Hippocampal formation (tissue), 2 donors: ENCODE results near the gene GGCT.

Experiments used
- DNase-seq, 2 donors: peaks; one replicate each; lab custom pipeline; 2025; lab: John Stamatoyannopoulos, UW

GGCT gene

DNA sequence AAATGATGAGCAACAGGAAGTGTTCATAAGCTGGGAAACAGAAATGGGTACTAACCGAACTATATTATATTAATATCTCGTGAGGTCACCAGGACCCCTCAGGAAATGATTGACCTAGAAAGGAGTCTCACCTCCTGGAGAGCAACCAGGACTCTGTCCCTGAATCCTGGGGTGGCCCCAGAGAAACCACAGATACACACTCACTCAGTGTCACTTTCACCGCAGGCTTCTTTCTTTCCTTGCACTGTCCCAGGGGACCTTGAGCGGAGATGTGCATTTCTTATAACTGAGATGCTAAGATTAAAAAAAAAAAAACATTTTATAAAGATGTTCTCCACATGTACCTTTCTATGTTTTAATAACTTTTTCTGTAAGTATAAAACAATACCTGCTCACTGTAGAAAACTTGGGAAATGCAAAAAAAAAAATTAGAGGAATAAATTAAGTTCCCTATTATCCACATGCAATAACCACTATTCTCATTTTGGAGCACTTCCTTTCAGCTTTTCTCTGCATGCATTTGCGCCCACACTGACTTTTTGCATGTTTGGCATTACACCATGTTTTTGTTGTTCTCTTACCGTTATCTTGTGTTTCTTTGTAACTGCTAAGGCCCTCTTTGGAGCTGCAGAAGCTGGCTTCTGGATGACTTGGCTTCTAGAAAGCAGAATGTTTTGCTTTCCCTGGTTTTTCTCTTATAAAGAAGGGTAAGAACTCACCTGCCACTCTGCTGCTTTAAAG, 41.1 kb downstream of the GGCT start:
- no peak for DNase-seq

DNA sequence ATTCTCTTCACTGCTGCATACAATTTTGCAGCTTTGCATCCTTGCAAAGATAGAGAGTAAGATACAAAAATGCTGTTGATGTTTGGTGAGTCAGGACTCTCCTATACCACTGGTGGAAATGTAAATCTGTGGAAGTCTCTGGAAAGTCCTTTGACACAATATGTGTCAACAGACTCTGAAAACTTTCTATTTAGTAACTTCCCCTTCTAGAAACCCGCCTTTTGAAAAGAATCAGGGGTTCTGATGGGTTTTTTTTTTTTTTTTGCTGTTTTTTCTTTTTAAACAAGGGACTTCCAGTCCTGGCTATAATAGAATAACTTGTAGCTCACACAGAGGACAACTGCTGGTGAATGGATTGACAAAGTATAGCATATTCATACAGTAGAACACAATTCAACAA, 42.5 kb downstream of the GGCT start:
- no peak for DNase-seq

DNA sequence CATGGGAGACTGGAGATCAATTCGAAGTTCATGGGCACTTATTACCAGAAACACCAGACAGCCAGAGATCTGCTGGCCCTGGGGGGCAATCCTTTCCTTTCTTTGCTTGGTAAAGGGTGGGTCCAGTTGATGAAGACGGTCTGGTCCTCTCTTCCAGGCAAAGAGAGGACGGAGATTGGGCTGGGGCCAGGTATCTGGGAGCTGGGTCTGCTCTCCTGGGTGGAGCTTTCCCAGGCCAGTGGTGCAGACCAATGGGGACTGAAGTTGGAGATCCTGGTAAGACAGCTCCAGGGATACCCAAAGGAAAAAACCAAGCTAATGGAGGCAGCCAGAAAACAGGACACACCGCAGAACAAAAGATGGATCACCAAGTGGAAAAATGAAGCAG, 44.4 kb downstream of the GGCT start:
- no peak for DNase-seq

DNA sequence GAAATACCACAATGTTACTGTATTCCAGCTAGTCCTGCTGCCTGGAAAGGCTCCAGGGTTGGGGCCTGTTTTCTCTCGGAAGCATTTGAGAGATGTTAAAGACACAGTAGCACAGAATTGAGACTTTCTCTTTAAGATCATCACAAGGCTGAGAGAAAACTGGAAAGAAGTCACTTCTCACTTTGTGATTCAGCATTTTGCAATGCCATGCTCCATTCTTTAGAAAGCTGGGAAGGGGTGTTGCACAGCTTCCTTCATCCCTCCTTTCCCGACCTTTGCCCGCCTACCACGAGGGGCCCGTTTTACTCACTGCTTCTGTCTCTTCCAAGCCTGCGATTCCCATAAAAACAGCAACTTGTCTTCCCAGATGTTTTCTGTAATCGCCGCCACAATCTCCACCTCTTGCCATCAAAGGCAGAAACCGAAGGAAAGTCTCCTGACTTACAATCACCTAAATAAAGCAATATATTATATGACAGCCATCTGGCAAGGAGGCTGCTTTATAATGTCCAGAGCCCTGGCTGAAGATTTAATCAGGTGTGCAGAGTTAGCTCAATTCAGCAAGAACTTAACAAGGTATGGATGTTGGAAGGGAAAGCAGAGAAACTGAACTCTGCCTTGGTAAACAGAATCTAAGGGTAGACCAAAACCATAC, 44.9 kb downstream of the GGCT start:
- no peak for DNase-seq

DNA sequence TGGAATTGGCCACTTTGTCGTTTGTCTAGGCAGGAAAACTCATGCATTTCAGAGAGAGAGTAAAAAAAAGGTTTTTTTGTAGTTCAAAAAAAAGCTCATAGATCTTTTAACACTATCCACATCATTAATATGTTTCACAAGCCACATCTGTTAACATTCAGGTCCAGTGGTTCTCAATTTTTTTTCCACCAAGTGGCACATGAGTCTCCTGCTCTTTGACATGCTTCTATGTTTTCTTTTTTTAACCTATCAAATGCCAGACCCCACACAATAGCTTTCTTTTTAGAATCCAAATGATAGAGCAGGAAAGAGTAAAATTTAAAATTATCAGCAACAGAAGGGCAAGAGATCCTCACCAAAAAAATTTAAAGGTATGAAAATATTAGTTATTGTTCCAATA, 46.3 kb downstream of the GGCT start:
- no peak for DNase-seq

DNA sequence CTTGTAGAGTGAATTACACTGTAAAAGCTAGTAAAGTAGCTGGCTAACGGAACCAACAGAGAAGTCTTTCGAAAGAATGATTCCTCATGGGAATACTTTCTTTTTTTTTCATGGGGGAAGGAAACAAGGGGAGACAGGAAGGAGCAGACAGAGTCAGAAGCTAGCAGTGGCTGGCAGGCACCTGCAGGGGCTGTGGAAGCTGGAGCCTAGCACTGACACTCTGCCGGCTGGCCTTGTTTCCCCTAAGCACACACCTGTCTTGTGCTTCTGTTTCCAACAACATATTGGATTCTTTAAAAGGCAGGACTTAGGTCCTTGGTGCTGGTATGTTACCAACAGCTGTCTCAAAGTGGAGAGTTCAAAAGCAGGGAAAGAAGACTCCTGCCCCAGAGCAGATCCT, 50.7 kb downstream of the GGCT start:
- DNase-seq, result no peak

DNA sequence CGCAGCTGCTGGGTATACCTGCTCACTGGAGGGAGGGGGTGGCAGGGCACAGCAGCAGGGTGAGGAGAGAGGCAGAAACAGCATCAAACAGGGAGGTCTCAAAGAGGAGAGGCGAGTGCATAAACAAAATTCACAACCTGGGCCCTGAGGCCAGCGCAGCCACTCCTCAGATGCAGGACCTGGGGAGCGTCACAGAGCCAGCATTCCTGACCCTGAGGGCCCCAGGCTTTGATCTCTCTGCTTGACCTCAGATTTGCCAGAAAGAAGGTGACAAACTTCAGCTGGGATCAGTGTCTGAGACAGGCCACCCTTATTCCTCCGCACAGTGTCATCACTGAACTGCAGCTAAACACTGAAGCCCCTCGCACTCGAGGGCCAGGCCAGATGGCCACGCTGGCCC, 51.6 kb downstream of the GGCT start:
- no peak for DNase-seq

DNA sequence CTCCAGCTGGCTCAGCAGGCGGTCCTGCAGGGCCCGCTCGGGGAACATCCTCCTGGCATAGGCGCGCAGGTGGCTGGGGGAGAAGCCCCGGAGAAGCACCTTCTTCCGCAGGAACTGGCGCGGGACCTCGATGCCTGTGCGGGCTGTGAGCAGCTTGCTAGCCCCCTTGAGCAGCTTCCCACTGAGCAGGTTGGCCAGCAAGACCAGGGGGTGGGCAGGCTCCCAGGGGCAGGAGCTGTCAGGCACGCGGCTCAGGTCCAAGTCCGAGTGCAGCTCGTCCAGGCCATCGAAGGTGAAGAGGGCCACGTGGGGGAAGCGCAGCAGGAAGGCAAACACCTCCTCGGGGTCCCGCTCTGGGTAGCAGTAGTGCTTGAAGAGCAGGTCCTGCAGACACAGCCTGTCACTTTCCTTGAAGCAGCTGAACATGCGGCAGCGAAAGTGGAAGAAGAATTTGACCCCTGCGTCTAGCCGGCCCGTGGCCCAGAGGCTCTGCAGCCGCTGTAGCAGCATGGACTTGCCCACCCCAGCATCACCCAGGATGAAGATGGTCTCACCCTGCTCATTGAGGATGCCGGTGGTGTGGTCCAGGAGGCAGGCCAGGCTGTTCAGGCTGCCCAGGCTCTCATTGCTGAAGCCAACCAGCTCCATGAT, 52.2 kb downstream of the GGCT start:
- DNase-seq, result no peak

DNA sequence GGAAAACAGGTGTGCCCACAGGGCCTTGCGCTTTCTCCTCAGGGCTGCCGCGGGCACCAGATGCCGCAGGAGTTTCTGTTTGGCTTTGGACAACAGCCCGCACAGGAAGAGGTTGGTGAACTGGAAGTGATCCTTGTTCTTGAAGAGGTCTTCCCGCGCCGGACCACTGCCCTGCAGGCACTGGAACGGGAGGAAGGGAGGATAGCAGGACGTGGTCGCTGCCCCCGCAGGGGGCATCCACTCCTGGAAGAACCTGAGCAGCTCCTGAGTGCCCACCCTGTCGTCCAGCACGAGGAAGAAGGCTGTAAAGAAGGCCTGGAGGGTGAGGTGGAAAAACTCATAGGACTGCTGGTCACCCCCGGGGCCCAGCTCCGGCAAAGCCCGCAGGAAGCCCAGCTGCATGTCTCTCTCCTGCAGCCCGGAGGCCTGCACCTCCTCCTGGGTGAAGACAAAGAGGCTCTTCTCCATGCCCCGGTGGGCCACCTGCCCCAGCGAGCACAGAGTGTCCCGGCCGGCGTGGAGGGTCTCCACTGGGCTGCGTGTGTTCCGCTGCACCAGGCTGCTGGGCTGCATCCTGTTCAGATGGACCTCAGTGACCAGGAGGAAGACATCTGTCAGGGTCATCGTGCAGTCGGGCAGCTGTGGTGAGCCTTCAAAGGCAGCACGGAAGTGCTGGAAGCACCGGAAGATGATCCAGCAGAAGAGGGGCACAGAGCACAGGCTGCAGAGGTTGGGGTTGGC, 52.9 kb downstream of the GGCT start:
- no peak for DNase-seq

DNA sequence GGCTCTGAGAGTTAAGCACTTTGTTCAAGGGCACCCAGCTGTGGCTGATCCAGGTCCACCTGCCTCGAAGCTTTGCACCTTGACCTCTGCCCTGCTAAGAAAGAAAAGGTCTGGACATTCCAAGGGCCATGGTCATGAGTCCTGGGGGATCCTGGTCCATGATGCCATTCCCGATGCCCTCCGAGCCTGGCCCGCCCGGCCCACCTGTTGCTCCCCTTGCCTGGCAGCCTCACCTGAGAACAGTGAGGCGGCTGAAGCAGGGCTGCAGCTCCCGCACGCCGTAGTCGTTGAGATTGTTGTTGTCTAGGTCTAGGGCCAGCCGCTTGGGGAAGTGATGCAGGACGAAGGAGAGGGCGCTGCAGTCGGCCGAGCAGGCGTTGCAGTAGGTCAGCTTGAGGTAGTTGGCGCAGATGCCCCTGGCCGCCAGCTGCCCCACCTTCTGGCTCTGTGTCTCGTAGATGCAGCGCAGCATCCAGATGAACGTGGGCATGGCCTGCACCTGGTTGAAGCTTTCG, 53.6 kb downstream of the GGCT start:
- no peak for DNase-seq

DNA sequence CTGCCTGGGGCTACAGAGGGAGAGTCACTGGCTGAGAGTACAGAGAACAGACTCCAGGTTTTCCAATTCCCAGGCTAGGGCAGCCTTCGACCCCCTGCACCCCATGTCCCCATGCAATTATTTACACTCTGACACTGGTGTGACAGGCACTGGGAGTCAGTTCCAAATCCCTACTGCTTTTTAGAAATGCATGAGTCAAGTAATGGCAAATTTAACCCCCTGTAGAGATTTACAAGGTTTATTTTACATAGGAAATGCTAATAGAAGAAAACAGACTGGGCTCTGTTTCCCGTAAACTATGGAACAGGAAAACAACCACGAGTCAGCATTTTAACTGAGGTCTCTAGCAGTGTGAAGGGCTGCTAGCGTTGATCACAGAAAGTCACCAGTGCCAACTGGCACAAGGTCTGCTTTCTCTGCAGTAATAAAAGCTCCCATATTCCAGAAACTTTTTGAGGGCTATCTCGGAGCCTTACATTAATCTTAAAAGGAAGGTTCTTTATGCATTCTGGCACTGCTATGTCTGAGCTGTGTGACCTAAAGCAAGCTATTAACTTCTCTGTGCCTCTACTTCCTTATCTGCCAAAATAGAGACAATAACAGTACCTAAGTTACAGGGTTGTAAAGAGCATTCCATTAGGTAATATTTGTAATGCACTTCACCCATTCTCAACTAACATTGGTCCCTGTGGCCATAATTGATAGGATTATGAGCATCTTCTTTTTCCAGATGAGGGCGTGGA, 54.2 kb downstream of the GGCT start:
- DNase-seq, result no peak

DNA sequence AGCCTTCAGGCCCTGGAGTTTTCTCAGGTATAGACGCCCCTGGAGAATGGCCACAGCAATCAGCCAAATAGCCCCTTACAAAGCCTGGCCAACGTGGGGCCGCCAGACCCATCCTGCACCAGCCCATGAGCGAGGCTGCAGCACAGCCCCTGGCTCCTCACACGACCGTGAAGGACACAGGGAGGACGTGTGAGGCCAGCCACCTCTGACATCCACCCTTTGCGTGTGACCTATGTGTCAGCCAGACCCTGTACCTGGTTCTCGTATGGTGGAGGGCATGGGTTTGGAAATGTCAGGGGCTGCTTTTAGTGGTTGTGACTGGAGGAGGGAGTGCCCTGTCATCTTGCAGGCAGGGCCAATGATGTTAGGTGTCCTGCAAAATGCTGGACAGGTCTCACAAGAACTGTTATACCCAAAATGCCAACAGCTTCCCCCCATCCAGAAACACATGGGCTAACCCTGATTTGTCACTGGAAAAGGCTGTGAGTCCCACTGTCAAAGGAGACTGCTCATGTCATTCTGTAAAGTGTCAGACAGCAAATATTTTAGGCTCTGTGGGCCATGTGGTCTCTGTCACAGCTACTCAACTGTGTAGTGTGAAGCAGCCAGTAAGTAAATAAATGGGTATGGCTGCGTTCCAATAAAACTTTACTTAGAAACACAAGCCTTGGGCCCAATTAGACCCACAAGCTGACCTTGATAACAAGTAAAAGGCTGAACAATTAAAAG, 56.0 kb downstream of the GGCT start:
- no peak for DNase-seq

DNA sequence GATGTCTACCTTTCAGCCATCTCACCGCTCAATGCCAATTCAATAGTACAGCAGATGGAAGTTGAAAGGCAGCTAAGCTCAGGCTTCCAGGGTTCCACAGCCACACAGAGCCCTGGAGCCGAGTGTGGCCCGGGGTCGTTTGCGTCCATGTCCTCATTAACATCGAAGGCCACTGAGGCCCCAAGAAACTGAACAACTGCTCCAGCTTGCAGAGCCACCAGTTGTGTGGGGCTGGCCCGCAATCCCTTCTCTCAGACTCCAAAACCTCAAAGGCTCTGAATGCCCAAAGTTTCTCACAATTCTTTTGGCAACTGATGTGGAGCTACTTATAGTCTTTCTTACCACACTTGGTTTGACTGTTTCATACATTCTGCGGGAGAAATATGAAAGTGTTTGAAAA, 57.2 kb downstream of the GGCT start:
- DNase-seq, result no peak
